Ascending aorta (tissue), 2 donors: Measurements from ENCODE around the gene TPX2. TPM values are rescaled to one million over a fixed set of nuclear protein-coding genes. Genes with fewer than 3 reads are reported as not detected.

Experiments used
- DNase-seq, 2 donors: peaks; one replicate each; pipeline ENCODE4 v3.0.0-alpha.2; 2019; ENCODE audit warnings: low spot score in 2 of 2
- H3K27ac ChIP-seq, 2 donors: fragments of 200-600 bp; sonication (generic); one replicate each; pipeline ENCODE4 v1.5.1; 2016 to 2017; ENCODE audit warnings: mild to moderate bottlenecking in 1 of 2
- H3K27me3 ChIP-seq: fragments of 200-600 bp; sonication (generic); one replicate; pipeline ENCODE4 v1.5.1; 2017
- H3K36me3 ChIP-seq, 2 donors: fragments of 200-600 bp; sonication (generic); one replicate each; pipeline ENCODE4 v1.5.1; 2016
- H3K4me1 ChIP-seq, 2 donors: fragments of 200-600 bp; sonication (generic); one replicate each; pipeline ENCODE4 v1.5.1; 2016 to 2017; ENCODE audit warnings: mild to moderate bottlenecking in 1 of 2
- H3K4me3 ChIP-seq, 2 donors: fragments of 200-600 bp; sonication (generic); one replicate each; pipeline ENCODE4 v1.5.1; 2016 to 2017; ENCODE audit warnings: mild to moderate bottlenecking in 1 of 2
- H3K9me3 ChIP-seq, 2 donors: fragments of 200-600 bp; sonication (generic); one replicate each; pipeline ENCODE4 v1.5.1; 2016
- CTCF ChIP-seq, 3 experiments: fragments of 200-600 bp in 2 of 3; fragments of 450-650 bp in 1 of 3; sonication (generic) in 2 of 3; IDR thresholded peaks; one replicate each; pipeline ENCODE4 v1.5.1; 2016 to 2019; ENCODE audit warnings: antibody characterized with exemption in 3 of 3, mild to moderate bottlenecking in 1 of 3, moderate library complexity in 1 of 3
- intact Hi-C: fragments of 100-400 bp; cut with DNase I; formaldehyde crosslinking; loops from one replicate; pipeline ENCODE4 v1.15.1; 2023
- total RNA-seq: library from RNA; depleted of rRNA; stranded (reverse); fragments of >200 nt; gene quantifications from one replicate; pipeline ENCODE4 v1.1.0, GENCODE V29; 2016

Gene TPX2
- total RNA-seq, 1 donor from 2014 or later: not detected

- DNase-seq: no peak
- no peaks in the 10 kb centered on the region for H3K27me3 ChIP-seq
- intact Hi-C loops: no loop called here
Measured at GRCh38 chr20:31780839-31781238, 41.7 kb downstream of the TPX2 start.

GRCh38 chr20:31781945-31782344 is 42.9 kb downstream of the TPX2 start:
- no peaks in the 10 kb centered on the region for H3K4me1 ChIP-seq
- H3K36me3 ChIP-seq: no peaks in the 10 kb centered on the region
- H3K4me3 ChIP-seq: no peak overlapping the region
- no peak for TF ChIP-seq CTCF (IDR thresholded peaks at IDR 0.05)
- H3K9me3 ChIP-seq: no peaks in the 10 kb centered on the region
- H3K27ac ChIP-seq: no peak overlapping the region
- H3K27me3 ChIP-seq: no peaks in the 10 kb centered on the region
- intact Hi-C loops: no loop called here
- no peak for DNase-seq

More at GRCh38 chr20:31780839-31781238, 41.7 kb downstream of the TPX2 start:
- no peak for TF ChIP-seq CTCF (IDR thresholded peaks at IDR 0.05)
- H3K4me1 ChIP-seq: no peaks in the 10 kb centered on the region
- H3K9me3 ChIP-seq: no peaks in the 10 kb centered on the region
- no peak overlapping the region for H3K27ac ChIP-seq
- H3K36me3 ChIP-seq: no peaks in the 10 kb centered on the region
- H3K4me3 ChIP-seq: no peak overlapping the region

GRCh38 chr20:31784354-31785044 is 45.4 kb downstream of the TPX2 start:
- TF ChIP-seq CTCF (IDR thresholded peaks at IDR 0.05): no peak
- no peaks in the 10 kb centered on the region for H3K4me1 ChIP-seq
- no peak overlapping the region for H3K4me3 ChIP-seq

GRCh38 chr20:31785089-31785488 is 46.0 kb downstream of the TPX2 start:
- no peak overlapping the region for H3K27ac ChIP-seq
- H3K4me1 ChIP-seq: no peaks in the 10 kb centered on the region
- intact Hi-C loops: no loop called here
- no peaks in the 10 kb centered on the region for H3K27me3 ChIP-seq
- no peak overlapping the region for H3K4me3 ChIP-seq
- no peak for TF ChIP-seq CTCF (IDR thresholded peaks at IDR 0.05)
- no peaks in the 10 kb centered on the region for H3K9me3 ChIP-seq
- no peak for DNase-seq
- H3K36me3 ChIP-seq: no peaks in the 10 kb centered on the region

More at GRCh38 chr20:31784354-31785044, 45.4 kb downstream of the TPX2 start:
- intact Hi-C loops: no loop called here
- no peaks in the 10 kb centered on the region for H3K9me3 ChIP-seq
- H3K36me3 ChIP-seq: no peaks in the 10 kb centered on the region
- no peak overlapping the region for H3K27ac ChIP-seq
- DNase-seq: no peak
- no peaks in the 10 kb centered on the region for H3K27me3 ChIP-seq

- no peak for TF ChIP-seq CTCF (IDR thresholded peaks at IDR 0.05)
- Histone ChIP-seq H3K9me3 (no peaks in the 10 kb centered on the region), H3K4me3 (no peak overlapping the region), H3K27ac (no peak overlapping the region), H3K4me1 (no peaks in the 10 kb centered on the region), H3K36me3 (no peaks in the 10 kb centered on the region), H3K27me3 (no peaks in the 10 kb centered on the region)
- intact Hi-C loops: no loop called here
- DNase-seq: no peak
Measured at GRCh38 chr20:31788578-31788977, 49.5 kb downstream of the TPX2 start.
